ENCODE data around the gene HOXA10.

DNA sequence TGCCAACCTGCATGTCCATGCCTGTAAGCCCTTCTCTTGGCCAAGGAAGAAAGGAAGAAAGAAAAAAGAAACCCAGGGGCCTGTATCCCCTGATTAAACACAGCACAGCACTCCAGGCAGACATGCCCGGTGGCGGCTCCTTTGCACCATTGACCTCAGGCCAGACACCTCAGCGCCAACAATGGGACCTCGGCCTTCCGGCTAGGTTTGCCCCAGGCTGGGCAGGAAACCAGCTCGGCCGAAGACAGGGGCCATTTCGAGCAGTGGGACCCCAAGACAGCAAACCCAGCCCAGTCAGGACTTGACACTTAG lies 2.8 kb downstream of the HOXA10 start:
- TF ChIP-seq, protein P1, sequence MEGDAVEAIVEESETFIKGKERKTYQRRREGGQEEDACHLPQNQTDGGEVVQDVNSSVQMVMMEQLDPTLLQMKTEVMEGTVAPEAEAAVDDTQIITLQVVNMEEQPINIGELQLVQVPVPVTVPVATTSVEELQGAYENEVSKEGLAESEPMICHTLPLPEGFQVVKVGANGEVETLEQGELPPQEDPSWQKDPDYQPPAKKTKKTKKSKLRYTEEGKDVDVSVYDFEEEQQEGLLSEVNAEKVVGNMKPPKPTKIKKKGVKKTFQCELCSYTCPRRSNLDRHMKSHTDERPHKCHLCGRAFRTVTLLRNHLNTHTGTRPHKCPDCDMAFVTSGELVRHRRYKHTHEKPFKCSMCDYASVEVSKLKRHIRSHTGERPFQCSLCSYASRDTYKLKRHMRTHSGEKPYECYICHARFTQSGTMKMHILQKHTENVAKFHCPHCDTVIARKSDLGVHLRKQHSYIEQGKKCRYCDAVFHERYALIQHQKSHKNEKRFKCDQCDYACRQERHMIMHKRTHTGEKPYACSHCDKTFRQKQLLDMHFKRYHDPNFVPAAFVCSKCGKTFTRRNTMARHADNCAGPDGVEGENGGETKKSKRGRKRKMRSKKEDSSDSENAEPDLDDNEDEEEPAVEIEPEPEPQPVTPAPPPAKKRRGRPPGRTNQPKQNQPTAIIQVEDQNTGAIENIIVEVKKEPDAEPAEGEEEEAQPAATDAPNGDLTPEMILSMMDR (conservative IDR thresholded peaks at IDR 0.05 in 1 of 2, IDR thresholded peaks at IDR 0.05 in 1 of 2; ENCODE audit: low read depth in 1 of 2, low read length in 2 of 2), result no peak
- TF ChIP-seq EZH2 (IDR thresholded peaks at IDR 0.05; ENCODE audit: low read length, missing control alignments), result no peak
